SH-SY5Y (cell line): ENCODE data around the gene FAS.

ENCODE experiments used
- GATA2 ChIP-seq: IDR thresholded peaks from 2 replicates; pipeline ENCODE4 v1.6.1; 2011; ENCODE audit warnings: mild to moderate bottlenecking, low read depth, low read length
- GATA3 ChIP-seq: IDR thresholded peaks from 2 replicates; pipeline ENCODE4 v1.6.1; 2011; ENCODE audit warnings: low read depth, mild to moderate bottlenecking, low read length, moderate library complexity

FAS gene

GRCh38 chr10:88961266-88961665, 29.3 kb upstream of the FAS start:
- TF ChIP-seq GATA2 = no peak
- TF ChIP-seq GATA3 = no peak

DNA sequence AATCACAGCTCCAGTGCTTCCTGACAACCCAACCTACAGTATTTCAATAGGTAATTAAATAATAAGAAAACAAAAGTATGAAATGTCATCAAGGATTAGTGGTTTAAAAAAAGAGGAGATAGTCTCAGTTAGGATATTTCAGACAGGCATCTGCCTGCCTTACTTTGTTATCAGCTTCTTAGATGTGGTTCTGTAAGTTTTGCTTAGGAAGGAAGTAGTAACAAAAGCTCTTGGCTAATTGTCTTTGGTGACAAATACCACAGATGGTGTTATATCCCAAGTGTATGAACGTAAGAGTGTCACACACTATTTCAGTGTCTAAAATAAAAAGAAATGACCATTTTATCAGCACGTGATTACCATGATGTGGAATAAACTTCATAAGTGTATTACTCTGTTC, 28.3 kb upstream of the FAS start:
- TF ChIP-seq GATA2 = no peak
- no peak for TF ChIP-seq GATA3

GRCh38 chr10:88963318-88963717, 27.3 kb upstream of the FAS start:
- TF ChIP-seq GATA2 (no peak), GATA3 (no peak)

GRCh38 chr10:88964360-88964759, 26.2 kb upstream of the FAS start:
- TF ChIP-seq GATA3 (no peak), GATA2 (no peak)

GRCh38 chr10:88964869-88965415, 25.7 kb upstream of the FAS start:
- TF ChIP-seq GATA2 (no peak), GATA3 (no peak)

DNA sequence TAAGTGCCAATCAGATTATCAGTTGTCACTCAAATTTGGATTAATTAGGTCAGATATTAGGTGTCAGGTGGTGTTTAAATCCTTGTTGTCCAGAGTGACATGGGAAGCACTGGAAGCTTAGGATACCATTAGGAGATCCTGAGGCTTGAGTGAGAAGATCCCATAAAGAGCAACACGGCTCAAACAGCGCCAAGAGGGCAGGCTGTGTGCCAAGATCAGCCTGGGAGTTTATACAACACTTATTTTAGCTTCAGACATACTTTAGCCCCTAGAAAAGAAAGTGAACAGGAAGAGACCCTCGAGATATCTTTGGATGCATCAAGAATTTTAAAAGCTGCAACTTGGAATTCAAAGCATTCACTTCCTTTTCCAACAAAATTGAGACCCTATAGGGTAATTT, 23.8 kb upstream of the FAS start:
- no peak for TF ChIP-seq GATA2
- no peak for TF ChIP-seq GATA3

DNA sequence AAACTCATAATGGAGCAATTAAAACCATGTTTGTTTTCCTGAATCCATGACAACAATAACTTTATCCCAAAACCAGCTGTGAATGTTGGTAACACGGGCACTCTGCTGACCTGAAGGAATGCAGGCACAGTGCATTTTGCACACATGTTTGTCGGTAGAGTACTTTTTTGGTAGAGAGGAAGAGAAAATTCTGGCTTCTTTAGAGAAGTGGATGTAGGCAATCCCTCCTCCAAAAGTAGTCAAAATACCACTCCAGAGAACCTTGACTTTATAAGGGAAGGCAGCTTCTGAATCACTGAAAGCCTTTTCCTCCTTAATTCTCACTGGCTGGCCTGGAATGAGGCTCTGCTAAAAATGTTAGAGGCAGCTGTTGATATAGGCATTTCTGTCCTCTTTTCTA, 22.2 kb upstream of the FAS start:
- TF ChIP-seq GATA2 (no peak), GATA3 (no peak)

DNA sequence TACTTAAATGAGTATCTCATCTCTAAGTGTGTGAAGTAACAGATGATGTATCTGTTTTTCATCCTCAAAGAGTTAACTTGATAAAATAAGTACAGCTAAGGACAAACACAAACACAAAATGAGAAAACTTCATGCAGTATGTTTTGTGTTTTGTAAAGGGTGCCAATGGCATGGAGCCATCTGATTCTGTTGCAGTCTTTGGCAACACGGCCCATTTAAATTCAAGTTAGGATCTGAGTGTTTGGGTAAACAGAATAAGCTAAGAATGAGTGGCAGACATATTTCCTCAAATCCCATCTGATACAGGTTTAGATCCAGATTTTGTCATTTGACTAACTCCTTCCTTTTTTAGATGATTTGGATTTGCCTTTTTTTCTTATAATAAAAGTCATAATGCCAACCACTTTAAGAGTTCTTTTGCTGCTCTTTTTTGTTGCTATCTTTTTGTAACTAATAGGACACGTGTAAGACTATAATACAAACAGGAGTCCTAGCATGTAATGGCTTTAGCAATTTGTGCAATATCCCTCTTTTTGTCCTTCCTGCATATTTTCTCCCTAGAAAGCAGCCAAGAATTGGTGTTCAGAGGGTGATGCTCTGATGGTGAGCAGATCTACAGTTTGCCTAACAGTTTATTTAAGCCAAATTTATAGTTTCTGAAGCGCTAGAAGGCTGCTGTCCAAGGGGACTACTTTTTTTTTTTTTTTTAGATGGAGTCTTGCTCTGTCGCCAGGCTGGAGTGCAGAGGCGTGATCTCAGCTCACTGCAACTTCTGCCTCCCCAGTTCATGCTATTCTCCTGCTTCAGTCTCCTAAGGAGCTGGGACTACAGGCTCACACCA, 19.2 kb upstream of the FAS start:
- no peak for TF ChIP-seq GATA3
- TF ChIP-seq GATA2 = no peak

GRCh38 chr10:88974012-88974411, 16.6 kb upstream of the FAS start:
- TF ChIP-seq GATA3 (no peak), GATA2 (no peak)

- TF ChIP-seq GATA2 (no peak), GATA3 (no peak)
Observed at GRCh38 chr10:88974446-88975376, 15.9 kb upstream of the FAS start.

DNA sequence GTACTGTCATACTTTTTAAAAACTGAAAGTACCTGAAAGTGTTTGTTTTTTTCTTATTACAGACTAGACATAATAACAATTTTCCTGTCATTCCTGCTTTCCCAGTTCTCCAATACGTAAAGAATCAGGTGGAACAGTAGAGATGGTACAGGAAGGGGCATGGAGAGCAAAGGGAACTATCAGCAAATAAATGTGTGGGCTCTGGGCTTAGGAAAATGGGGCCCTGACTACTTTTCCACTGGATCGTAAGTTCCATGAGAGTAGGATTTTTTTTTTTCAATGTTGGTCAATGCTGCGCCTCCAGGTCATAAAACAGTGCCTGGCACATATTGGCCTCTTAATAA, 15.2 kb upstream of the FAS start:
- TF ChIP-seq GATA3 (no peak), GATA2 (no peak)

GRCh38 chr10:88978463-88978862, 12.1 kb upstream of the FAS start:
- no peak for TF ChIP-seq GATA2
- TF ChIP-seq GATA3 = no peak

- TF ChIP-seq GATA2 = no peak
- TF ChIP-seq GATA3 = no peak
Observed at GRCh38 chr10:88979153-88979562, 11.4 kb upstream of the FAS start.

- no peak for TF ChIP-seq GATA3
- TF ChIP-seq GATA2 = no peak
Observed at GRCh38 chr10:88979603-88980002, 11.0 kb upstream of the FAS start.
